Stomach smooth muscle (tissue), 2 donors: ENCODE measurements around the gene FRRS1.

Experiments
- H3K27ac ChIP-seq: one replicate; pipeline ENCODE4 v1.7.0; 2013; ENCODE audit warnings: mild to moderate bottlenecking, low read length, inconsistent platforms
- H3K27me3 ChIP-seq, 2 donors: one replicate each; pipeline ENCODE4 v1.7.0; 2013; ENCODE audit warnings: low read length in 2 of 2; ENCODE audit not compliant: insufficient read depth in 2 of 2, control insufficient read depth in 1 of 2
- H3K36me3 ChIP-seq, 2 donors: one replicate each; pipeline ENCODE4 v1.7.0; 2013; ENCODE audit warnings: low read length in 2 of 2; ENCODE audit not compliant: control insufficient read depth in 2 of 2, insufficient read depth in 2 of 2
- H3K4me1 ChIP-seq: one replicate; pipeline ENCODE4 v1.7.0; 2013; ENCODE audit warnings: low read length; ENCODE audit not compliant: control insufficient read depth, insufficient read depth
- H3K4me3 ChIP-seq, 2 donors: one replicate each; pipeline ENCODE4 v1.7.0; 2013; ENCODE audit warnings: low read length in 2 of 2
- H3K9ac ChIP-seq, 2 donors: one replicate each; pipeline ENCODE4 v1.7.0; 2013; ENCODE audit warnings: low read length in 2 of 2, mild to moderate bottlenecking in 1 of 2
- H3K9me3 ChIP-seq, 2 donors: one replicate each; pipeline ENCODE4 v1.7.0; 2013; ENCODE audit warnings: low read length in 2 of 2; ENCODE audit not compliant: control insufficient read depth in 2 of 2
- donor health status: healthy.
- donor health status: Pancreatic carcinoma.

FRRS1 gene

DNA sequence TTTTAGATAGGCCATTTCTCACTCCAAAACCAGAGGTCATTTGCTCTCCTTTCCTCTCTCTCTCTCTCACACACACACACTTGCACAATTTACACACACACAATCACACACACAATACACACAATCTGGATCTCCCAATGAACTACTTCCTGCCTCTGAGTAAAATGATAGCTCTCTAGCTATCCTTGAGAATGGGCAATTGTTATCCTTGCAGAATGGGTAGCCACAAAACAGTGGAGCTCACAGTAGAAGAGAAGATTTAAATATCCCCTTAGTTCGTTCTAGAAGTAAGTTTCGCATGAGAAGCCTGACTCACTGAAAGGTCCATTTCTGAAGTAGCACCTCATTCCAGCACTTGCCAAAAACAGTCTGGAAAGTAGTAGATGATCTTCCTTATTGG lies 102.9 kb downstream of the FRRS1 start:
- H3K27me3 ChIP-seq: no peaks in the 10 kb centered on the region
- no peaks in the 10 kb centered on the region for H3K4me1 ChIP-seq
- no peaks in the 10 kb centered on the region for H3K36me3 ChIP-seq
- H3K27ac ChIP-seq: no peak overlapping the region
- no peak overlapping the region for H3K9ac ChIP-seq
- no peaks in the 10 kb centered on the region for H3K9me3 ChIP-seq
- no peak overlapping the region for H3K4me3 ChIP-seq

DNA sequence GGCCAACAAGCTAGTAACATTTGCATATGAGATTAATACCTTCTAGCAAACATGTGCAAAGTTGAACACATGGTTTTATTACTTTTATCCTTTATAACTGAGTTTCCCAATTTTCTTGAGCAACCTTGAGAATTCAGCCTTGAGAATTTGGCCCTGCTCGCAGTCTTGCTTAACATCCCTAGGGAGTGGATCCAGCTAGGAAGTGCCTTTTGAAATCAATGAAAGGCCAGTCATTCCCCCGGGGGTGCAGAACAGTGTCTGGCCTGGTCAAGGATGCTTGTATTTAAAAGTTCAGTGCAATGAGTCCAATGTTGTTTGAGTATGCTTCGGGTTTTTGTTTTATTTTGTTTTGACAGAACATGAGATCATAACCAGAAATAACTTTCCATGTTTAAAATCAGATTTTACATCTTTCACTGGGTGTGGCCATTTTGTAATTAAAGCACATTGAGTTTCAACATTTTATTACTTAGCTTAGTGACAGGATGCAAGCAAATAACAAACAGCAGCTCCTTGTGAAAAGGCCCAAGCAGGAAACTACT lies 103.8 kb downstream of the FRRS1 start:
- no peaks in the 10 kb centered on the region for H3K4me1 ChIP-seq

DNA sequence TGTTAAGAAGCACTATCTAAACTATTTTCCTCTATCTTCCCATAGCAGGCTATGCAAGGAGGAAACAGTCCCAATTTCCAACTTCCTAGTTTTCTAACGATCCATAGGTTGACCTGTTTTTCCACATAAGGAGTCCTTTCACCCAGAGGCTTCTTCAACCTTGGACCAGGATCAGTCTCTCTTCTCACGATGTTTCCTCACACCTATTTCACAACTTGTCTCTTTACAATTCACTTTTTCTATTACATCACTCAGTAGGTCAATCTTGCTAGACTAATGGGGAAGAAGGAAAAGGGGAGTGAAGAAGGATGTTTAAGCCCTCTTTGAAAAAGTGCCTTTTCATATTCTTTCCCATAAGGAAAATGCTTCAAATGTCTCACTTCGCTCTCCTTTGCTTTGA lies 104.7 kb downstream of the FRRS1 start:
- no peaks in the 10 kb centered on the region for H3K27me3 ChIP-seq
- H3K27ac ChIP-seq: no peak overlapping the region
- H3K36me3 ChIP-seq: no peaks in the 10 kb centered on the region
- no peak overlapping the region for H3K4me3 ChIP-seq
- H3K4me1 ChIP-seq: no peaks in the 10 kb centered on the region
- H3K9me3 ChIP-seq: no peaks in the 10 kb centered on the region
- no peak overlapping the region for H3K9ac ChIP-seq

More for the DNA sequence above, 103.8 kb downstream of the FRRS1 start:
- Histone ChIP-seq H3K9ac (no peak overlapping the region), H3K9me3 (no peaks in the 10 kb centered on the region), H3K27ac (no peak overlapping the region), H3K27me3 (no peaks in the 10 kb centered on the region), H3K36me3 (no peaks in the 10 kb centered on the region), H3K4me3 (no peak overlapping the region)

GRCh38 chr1:99660496-99660895 lies 105.9 kb downstream of the FRRS1 start:
- Histone ChIP-seq H3K9me3 (no peaks in the 10 kb centered on the region), H3K27ac (no peak overlapping the region), H3K27me3 (no peaks in the 10 kb centered on the region), H3K36me3 (no peaks in the 10 kb centered on the region), H3K9ac (no peak overlapping the region), H3K4me3 (no peak overlapping the region), H3K4me1 (no peaks in the 10 kb centered on the region)

- Histone ChIP-seq H3K27ac (no peak overlapping the region), H3K36me3 (no peaks in the 10 kb centered on the region), H3K9ac (no peak overlapping the region), H3K27me3 (no peaks in the 10 kb centered on the region), H3K4me3 (no peak overlapping the region), H3K9me3 (no peaks in the 10 kb centered on the region), H3K4me1 (no peaks in the 10 kb centered on the region)
Observed at GRCh38 chr1:99659755-99660210, 106.7 kb downstream of the FRRS1 start.
